Activated CD4-positive, CD25-positive, alpha-beta regulatory T cell treated with anti-CD3 and anti-CD28 coated beads, Interleukin-2, amount 50 U/mL, for 16 hours (primary cell): ENCODE data around the gene RGS8.

Source experiments
- DNase-seq: peaks from one replicate; pipeline ENCODE4 v3.0.0-alpha.2; 2020; ENCODE audit warnings: low read depth, low spot score

Gene RGS8

GRCh38 chr1:182684116-182684828 is at the start of gene RGS8:
TSS of gene RGS8 (minus strand) at chr1:182684587. CDS start at chr1:182669649, 14,938 bp downstream.
- DNase-seq = no peak

DNA sequence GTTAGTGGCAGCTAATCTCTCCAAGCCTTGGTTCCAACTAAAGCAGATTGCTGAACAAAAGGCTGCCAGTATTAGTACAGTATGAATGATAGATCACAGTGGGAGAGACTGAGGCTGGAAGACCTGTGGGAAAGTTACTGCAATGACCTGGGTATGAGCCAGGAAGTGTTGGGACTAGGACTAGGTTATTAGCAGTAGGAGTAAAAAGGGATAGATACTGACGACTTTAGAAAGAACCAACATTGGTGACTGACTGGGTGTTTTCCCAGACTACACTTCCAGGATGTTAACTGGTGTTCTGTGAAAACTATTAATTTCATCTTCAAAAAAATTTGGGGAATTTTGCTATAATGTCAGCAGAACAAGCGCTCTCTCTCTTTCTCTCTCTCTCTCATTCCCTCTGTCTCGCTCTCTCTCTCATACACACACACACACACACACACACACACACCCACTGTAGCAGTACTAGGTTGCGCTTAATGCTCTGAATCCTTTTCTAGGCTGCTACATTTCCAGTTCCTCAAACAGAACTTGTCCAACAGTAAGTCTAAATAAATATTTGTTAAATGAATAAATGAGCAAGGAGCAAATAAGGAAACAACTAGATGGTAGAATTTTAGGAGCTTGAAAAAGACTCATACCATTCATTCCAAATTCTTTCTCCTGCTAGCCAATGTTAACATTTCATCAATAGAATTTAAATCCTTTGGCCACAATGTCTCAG is 47.6 kb upstream of the RGS8 start:
- no peak for DNase-seq

GRCh38 chr1:182726912-182727311 is 42.5 kb upstream of the RGS8 start:
- no peak for DNase-seq

DNA sequence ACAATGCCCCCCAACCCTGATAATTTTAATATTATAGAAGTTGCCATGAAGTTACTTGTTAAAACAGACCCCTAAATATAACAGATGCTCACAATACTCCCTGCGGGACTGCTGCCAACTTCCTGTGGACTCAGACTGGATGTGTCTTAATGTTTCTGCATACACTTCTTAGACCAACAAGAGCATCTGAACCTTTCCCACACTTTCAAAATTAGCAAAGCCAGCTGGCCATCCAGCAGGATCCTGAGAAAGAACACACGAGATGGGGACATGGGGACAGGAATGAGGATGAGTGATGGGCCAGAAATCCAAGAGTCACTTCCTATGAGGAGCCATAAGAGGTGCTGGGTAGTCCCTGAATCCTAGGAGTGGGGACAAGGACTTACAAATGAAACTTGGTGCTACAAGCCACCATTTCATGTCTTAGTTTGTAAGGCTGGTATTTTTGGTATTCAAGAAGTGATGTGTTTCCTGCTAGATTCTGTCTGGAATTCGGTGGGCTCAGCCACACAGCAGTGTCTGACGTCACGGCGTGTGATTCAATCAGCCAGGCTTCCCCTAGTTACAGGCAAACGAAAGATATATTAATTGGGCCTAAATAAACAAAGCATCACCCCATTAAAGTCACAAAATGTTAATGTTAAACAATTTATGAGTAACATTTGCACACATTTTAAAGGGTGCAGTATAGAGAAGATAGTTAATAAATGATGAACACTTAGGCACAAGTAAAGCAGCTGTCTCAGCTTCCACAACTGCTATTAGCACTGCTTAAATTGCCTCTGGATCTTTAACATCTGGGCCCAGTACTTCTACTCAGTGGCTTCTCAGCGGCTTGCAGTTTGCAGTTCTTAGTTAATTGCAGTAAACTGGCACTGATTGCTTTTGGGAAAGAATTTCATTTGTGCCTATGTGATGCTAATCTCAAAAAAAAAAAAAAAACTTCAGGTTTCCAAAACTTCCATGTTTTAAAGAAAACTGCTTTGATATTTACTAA is 41.2 kb upstream of the RGS8 start:
- DNase-seq = no peak

DNA sequence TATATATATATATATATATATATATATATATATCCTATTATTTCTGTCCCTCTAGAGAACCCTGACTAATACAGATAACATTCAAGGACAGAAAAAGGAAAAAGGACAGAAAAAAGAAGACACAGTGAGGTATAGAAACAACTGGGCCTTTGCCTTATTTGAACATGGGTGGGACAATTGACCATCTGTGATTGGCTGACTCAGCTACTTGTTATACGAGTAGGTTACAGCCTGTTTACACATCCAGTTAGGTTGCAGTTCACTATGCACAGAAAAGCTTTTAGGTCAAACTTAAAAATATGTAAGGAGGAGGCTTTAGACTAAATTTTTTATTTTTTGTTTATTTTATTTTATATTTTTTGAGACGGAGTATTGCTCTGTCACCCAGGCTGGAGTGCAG is 39.8 kb upstream of the RGS8 start:
- DNase-seq = no peak

- DNase-seq = no peak
Measured at GRCh38 chr1:182723200-182723599, 38.8 kb upstream of the RGS8 start.

DNA sequence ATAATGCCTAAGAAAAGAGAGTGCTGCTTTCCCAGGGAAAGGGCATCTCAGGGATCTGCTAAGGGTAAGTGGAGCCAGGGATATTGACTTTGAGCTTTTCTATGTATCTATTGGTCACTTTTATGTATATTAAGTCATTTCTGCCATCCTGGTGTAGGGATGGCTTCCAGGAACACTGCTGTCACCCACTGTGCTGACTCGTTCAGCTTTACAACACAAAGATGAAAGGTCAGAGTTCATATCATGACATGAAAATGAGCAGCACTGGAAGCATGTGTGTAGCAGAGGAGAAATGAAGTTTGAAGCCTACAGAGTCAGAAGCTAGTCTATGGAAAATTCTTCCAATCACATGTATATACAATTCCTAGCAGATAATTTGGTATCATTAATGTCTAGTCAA is 37.1 kb upstream of the RGS8 start:
- DNase-seq = no peak

GRCh38 chr1:182720463-182720862 is 36.1 kb upstream of the RGS8 start:
- no peak for DNase-seq

- no peak for DNase-seq
Measured at GRCh38 chr1:182719553-182719952, 35.2 kb upstream of the RGS8 start.

- no peak for DNase-seq
Measured at GRCh38 chr1:182718311-182718710, 33.9 kb upstream of the RGS8 start.

GRCh38 chr1:182716740-182717720 is 32.6 kb upstream of the RGS8 start:
- DNase-seq = no peak

- DNase-seq = no peak
Measured at GRCh38 chr1:182715531-182715930, 31.1 kb upstream of the RGS8 start.

DNA sequence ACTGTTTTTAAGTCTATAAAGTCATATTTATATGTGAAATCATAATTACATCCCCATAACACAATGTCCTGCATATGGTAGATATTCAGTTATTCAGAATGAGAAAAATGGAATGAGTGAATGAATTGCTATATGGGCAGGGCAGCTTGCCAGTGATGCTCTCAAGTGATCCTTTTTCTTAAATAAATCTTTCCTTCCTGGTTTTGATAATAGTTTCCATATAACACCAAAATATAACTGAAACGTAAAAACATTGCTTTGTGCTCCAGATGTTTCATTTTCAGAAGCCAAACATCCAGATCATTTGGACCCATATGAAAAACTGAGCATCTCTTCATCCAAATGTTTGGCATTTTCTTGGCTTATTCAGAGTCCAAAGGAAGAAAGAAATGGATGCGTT is 30.2 kb upstream of the RGS8 start:
- DNase-seq = no peak

- DNase-seq = no peak
Measured at GRCh38 chr1:182713939-182714338, 29.6 kb upstream of the RGS8 start.

DNA sequence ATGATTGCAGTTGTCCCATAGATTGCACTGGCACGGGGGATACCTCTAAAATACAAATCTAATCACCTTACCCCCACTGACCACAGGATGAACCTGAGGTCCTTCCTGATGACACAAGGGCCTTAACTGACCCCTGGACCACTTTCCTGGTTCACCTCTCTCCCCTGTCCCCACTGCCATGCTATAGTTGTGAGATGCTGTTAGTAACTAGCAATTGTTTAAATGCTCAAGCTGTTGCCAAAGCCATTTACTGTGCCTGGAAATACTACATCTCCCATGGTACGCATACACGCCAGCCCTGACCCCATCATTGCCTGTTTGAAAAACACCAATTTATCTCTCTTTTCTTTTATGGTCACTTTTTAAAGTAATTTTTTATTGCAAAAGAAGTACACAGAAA is 29.1 kb upstream of the RGS8 start:
- DNase-seq = no peak

- DNase-seq = no peak
Measured at GRCh38 chr1:182709855-182710254, 25.5 kb upstream of the RGS8 start.

DNA sequence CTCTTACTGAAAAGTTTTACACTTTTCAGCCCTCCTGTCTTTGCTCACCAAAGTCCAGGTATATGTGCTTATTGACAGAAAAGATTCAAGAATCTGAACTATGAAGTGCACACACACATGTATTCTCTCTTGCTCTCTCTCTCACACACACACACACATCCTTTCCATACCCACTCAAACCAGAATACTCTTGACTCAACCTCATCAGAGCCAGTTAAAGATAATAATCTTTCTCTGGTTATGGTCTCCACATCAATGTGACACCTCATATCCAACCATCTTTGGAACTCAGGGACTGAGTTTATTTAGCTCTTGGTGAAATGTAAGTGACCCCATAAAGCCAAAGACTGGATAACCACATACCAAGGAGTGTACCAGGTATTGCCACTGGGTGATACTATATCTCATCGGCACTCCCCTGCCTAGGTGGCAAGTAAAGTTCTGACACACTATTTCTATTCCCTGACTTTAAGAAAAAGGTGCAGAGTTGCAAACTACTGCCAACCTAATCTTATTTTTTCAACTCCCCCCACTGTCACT is 24.9 kb upstream of the RGS8 start:
- no peak for DNase-seq

DNA sequence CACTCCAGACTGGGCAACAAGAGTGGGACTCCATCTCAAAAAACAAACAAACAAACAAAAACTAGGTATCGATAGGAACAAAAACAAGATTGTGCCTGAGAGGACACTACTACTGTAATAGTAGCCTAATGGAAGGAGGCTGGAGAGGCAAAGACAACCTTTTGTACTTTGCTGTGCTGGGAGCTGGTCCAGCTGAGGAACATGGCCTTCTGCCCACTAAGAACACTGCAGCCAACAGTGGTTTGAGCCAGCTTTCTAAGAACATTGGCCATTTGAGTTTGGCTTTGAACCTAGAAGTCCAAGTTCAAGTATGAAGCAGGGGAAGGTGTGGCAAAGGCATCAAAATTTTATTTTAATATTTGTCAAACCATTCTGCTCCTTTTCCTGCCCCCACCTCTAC is 22.7 kb upstream of the RGS8 start:
- no peak for DNase-seq

GRCh38 chr1:182704677-182705076 is 20.3 kb upstream of the RGS8 start:
- no peak for DNase-seq

- DNase-seq = no peak
Measured at GRCh38 chr1:182703539-182703938, 19.2 kb upstream of the RGS8 start.
